Epithelial cell of proximal tubule (primary cell): ENCODE data around the gene CCNL2. TPM values are rescaled to one million over a fixed set of nuclear protein-coding genes. Genes with fewer than 3 reads are reported as not detected.

Source experiments
- DNase-seq: peaks from one replicate; pipeline ENCODE4 v3.0.0-alpha.2; 2011; ENCODE audit warnings: low read depth
- H3K4me3 ChIP-seq: 2 replicates; pipeline ENCODE4 v1.5.1; 2011; ENCODE audit warnings: low read depth, mild to moderate bottlenecking, low read length
- total RNA-seq: library from RNA; depleted of rRNA; stranded (reverse); fragments of >200 nt; gene quantifications from 2 replicates; pipeline ENCODE4 v1.2.3, GENCODE V29; 2015
- TF ChIP-seq, protein P1 (sequence below): conservative IDR thresholded peaks from 2 replicates; pipeline ENCODE4 v1.5.1; 2012; ENCODE audit warnings: low read depth, mild to moderate bottlenecking, low read length

The CCNL2 gene
- total RNA-seq, 1 donor from 2014 or later, result 96.3 TPM

DNA sequence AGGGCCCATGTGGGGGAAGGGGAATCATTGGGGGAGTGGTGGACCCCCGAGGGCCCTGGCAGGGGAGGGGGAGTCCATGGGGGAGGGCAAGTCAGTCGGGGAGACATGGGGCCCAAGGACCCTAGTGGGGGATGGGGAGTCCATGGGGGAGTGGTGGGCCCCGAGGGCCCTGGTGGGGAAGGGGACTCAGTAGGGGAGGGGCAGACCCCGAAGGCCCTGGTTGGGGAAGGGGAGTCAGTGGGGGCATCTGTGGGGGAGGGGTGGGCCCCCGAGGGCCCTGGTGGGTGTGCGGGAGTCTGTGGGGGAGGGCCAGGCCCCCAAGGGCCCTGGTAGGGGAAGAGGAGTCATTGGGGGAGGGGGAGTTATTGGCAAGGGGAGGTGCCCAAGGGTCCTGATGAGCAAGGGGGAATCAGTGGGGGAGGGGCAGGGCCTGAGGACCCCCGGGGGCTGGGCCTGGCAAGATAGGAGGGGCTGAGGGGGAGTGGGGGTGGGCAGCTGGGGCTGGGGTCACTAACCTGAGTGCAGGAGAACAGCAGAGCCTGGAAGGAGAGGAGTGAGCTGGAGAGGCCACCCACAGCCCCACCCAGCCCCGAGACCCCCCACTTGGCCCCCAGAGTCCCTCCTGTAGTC, 42.9 kb downstream of the CCNL2 start:
- no peak for DNase-seq
- TF ChIP-seq, protein P1, sequence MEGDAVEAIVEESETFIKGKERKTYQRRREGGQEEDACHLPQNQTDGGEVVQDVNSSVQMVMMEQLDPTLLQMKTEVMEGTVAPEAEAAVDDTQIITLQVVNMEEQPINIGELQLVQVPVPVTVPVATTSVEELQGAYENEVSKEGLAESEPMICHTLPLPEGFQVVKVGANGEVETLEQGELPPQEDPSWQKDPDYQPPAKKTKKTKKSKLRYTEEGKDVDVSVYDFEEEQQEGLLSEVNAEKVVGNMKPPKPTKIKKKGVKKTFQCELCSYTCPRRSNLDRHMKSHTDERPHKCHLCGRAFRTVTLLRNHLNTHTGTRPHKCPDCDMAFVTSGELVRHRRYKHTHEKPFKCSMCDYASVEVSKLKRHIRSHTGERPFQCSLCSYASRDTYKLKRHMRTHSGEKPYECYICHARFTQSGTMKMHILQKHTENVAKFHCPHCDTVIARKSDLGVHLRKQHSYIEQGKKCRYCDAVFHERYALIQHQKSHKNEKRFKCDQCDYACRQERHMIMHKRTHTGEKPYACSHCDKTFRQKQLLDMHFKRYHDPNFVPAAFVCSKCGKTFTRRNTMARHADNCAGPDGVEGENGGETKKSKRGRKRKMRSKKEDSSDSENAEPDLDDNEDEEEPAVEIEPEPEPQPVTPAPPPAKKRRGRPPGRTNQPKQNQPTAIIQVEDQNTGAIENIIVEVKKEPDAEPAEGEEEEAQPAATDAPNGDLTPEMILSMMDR, result no peak
- H3K4me3 ChIP-seq, result no peak overlapping the region

DNA sequence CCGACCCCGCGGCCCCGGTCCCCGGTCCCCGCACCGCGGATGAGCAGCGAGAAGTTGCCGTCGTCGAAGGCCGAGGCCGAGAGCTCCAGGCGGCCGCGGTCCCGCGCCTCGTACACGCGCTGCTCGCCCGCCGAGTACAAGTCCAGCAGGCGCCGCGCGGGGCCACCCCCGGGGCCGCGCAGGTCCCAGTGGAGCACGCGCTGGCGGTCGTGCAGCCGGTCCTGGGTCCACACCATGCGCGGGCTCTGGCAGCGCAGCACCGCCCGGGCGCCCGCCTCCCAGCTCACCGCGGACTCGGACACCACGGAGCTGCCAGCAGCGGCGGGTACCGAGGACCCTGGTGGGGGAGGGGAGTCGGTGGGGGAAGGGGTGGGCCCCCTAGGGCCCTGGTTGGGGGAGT, 43.7 kb downstream of the CCNL2 start:
- DNase-seq, result no peak
- TF ChIP-seq, protein P1, result no peak
- H3K4me3 ChIP-seq, result peak overlapping the region; percentile 21

DNA sequence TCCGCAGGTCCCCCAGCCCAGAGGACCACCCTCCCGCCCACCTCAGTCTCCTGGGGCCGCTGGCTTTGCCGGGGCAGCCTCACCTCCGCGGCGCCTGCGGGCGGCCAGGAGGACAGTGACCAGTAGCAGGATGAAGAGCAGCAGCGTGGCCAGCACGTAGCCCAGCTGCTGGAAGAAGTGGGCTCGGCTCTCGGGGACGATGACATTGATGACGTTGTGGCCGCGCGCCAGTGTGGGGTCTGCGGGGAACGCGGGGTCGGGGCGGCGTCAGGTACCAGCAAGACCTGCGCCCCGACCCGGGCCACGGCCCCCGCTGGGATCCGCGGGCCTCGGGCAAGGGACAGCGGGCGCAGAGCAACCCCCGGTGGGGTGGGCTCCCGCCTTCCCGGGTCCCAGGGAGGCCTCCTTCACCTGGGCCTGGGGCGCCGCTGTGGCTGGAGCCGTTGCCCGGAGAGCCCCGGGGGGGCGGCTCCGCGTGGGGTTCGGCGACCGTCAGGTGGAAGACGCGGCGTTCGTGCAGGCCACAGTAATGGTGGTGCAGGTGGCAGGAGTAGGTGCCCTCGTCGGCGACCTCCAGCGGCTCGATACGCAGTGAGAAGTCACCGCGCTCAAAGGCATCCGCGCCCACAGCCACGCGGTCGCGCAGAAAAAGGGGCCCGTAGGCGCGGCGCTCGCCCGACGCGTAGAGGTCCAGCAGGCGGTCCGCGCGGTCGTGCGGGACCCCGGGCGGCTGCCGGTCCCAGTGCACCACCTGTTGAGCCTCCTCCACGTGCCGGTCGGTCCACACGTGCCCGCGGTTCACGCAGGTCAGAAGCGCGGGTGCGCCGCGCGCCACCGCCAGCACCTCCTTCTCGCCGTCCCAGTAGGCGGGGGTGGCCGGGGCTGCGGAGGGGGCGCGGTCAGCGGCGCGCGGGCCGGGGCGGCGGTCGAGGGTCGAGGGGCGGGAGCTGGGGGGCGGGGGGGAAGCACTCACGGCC, 44.6 kb downstream of the CCNL2 start:
- DNase-seq, result no peak
- TF ChIP-seq, protein P1, result no peak
- H3K4me3 ChIP-seq, result no peak overlapping the region

DNA sequence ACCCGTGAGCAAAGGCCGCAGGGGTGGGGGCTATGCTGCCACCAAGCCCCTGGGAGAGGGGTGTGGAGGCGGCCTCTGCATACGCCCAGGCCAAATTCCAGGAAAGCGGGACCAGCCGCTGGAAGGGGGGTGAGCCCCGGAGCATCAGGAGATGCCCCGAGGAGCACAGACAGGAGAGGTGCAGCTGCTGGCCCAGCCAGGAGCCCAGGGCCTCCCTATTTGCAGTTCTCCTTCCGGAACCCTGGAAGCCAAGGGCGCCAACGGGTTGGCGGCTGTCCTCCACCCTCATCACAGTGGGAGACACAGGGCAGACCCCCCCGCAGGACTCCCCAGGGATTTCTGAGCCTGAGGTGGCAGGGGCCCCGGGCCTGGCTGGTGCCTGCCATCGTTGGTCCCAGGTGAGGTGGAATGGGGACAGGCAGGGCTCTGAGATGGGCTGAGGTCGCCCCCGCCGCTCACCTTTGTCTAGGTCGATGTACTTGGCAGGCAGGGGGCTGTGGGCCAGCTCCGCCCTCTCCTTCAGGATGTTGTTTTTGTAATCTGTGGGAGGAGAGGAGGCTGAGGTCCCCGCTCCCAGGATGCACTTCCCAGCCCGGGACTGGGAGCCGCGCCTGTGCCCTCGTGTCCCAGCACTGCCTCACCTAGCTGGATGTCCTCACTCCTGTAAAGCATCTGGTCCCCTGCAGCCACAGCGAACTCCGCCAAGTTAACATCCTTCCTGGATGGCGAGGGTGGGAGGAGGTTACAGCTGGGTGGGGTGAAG, 45.6 kb downstream of the CCNL2 start:
- DNase-seq, result no peak
- H3K4me3 ChIP-seq, result no peak overlapping the region
- TF ChIP-seq, protein P1, result no peak

DNA sequence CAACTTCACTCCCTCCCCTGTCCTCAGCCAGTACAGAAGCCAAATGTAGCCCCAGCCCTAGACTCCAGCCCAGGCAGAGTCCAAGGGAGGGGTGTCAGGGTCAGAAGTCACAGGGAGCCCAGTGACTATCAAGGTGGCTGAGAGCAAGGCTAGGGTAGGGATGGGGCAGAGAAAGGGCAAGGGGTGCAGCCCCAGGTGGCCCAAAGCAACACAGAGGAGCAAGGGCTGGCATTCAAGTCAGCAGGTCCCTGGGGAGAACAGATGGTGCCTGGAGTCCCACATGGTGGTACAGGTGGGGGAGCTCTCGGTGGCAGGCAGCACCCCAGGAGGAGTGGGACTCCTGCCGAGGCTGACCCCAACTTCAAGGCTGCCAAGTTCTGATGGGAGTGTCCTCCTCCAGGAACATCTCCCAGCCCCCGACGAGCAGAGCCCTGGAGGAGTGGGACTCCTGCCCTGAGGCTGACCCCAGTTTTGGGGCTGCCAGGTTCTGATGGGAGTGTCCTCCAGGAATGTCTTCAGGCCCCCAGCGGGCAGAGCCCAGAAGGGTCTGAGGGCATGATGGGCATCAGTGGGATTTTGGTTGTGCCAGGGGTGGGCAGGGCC, 46.2 kb downstream of the CCNL2 start:
- TF ChIP-seq, protein P1, result no peak
- H3K4me3 ChIP-seq, result no peak overlapping the region
- no peak for DNase-seq
